Measurements from ENCODE around the gene OOSP2. TPM values are rescaled to one million over a fixed set of nuclear protein-coding genes. Genes with fewer than 3 reads are reported as not detected.

The OOSP2 gene
- not detected in 2 replicates for total RNA-seq (2022)
- not detected for Bru-seq, nascent RNA
- BruChase-seq, experiment 1, labeled RNA remaining after a 6-hour chase = not detected
- not detected for BruChase-seq, experiment 2, labeled RNA remaining after a 2-hour chase
- long read RNA-seq = 0 reads

- Mint-ChIP-seq H3K4me1 (ENCODE audit: insufficient read depth, unreplicated experiment) (no peaks in the 10 kb centered on the region), H3K4me3 (ENCODE audit: unreplicated experiment) (no peak within 1 kb of the TSS), H3K9me3 (ENCODE audit: unreplicated experiment) (no peaks in the 10 kb centered on the region), H3K36me3 (ENCODE audit: insufficient read depth, unreplicated experiment) (no peaks in the 10 kb centered on the region), H3K27ac (ENCODE audit: low read depth, unreplicated experiment) (no peak within 1 kb of the TSS), H3K27me3 (ENCODE audit: insufficient read depth, unreplicated experiment) (peaks cover 20% of the 10 kb centered on the region)
- POLR2A ChIA-PET = no interaction called here
- intact Hi-C loops (cut with micrococcal nuclease) = no loop called here
- CTCF ChIA-PET = no interaction called here
- BruUV-seq (replicated peaks) = no TSS peak
- TF ChIP-seq CTCF (IDR thresholded peaks at IDR 0.05; ENCODE audit: unreplicated experiment) = no peak
- no peak for DNase-seq (ENCODE audit: unreplicated experiment)
Measured at GRCh38 chr11:60040109-60040508, at the start of gene OOSP2. Gene OOSP2, plus strand, starts transcription at chr11:60040409. Its CDS starts 51 bp downstream, at chr11:60040460.

- TF ChIP-seq CTCF (IDR thresholded peaks at IDR 0.05; ENCODE audit: unreplicated experiment) = no peak
- Mint-ChIP-seq H3K9me3 (ENCODE audit: unreplicated experiment) (peaks cover 13% of the 10 kb centered on the region), H3K27ac (ENCODE audit: low read depth, unreplicated experiment) (no peak overlapping the region), H3K36me3 (ENCODE audit: insufficient read depth, unreplicated experiment) (no peaks in the 10 kb centered on the region), H3K27me3 (ENCODE audit: insufficient read depth, unreplicated experiment) (no peaks in the 10 kb centered on the region), H3K4me1 (ENCODE audit: insufficient read depth, unreplicated experiment) (no peaks in the 10 kb centered on the region), H3K4me3 (ENCODE audit: unreplicated experiment) (no peak overlapping the region)
- ChIA-PET CTCF (interaction anchor here (0.6 kb wide), 1 partner anchor 1914 kb away, joined by 3 read pairs; no protein-coding TSS in a partner anchor), POLR2A (no interaction called here)
- no TSS peak for BruUV-seq (replicated peaks)
- no peak for DNase-seq (ENCODE audit: unreplicated experiment)
- intact Hi-C loops (cut with micrococcal nuclease) = no loop called here
Measured at GRCh38 chr11:59990421-59990820, 49.8 kb upstream of the OOSP2 start.

- no peak overlapping the region for H3K27ac Mint-ChIP-seq (ENCODE audit: low read depth, unreplicated experiment)
- POLR2A ChIA-PET = no interaction called here
- CTCF ChIA-PET = no interaction called here
- BruUV-seq (replicated peaks) = no TSS peak
- no peaks in the 10 kb centered on the region for H3K27me3 Mint-ChIP-seq (ENCODE audit: insufficient read depth, unreplicated experiment)
- no peaks in the 10 kb centered on the region for H3K4me1 Mint-ChIP-seq (ENCODE audit: insufficient read depth, unreplicated experiment)
- H3K4me3 Mint-ChIP-seq (ENCODE audit: unreplicated experiment) = no peak overlapping the region
- peaks cover 13% of the 10 kb centered on the region for H3K9me3 Mint-ChIP-seq (ENCODE audit: unreplicated experiment)
- TF ChIP-seq CTCF (IDR thresholded peaks at IDR 0.05; ENCODE audit: unreplicated experiment) = no peak
- intact Hi-C loops (cut with micrococcal nuclease) = no loop called here
- no peaks in the 10 kb centered on the region for H3K36me3 Mint-ChIP-seq (ENCODE audit: insufficient read depth, unreplicated experiment)
- no peak for DNase-seq (ENCODE audit: unreplicated experiment)
Measured at GRCh38 chr11:59992425-59992824, 47.8 kb upstream of the OOSP2 start.

GRCh38 chr11:59997800-59998199 is 42.4 kb upstream of the OOSP2 start:
- POLR2A ChIA-PET = interaction anchor here (0.6 kb wide), 1 partner anchor 72 kb away, joined by 3 read pairs; no protein-coding TSS in a partner anchor
- Mint-ChIP-seq H3K9me3 (ENCODE audit: unreplicated experiment) (no peaks in the 10 kb centered on the region), H3K27me3 (ENCODE audit: insufficient read depth, unreplicated experiment) (peaks cover 5% of the 10 kb centered on the region), H3K4me1 (ENCODE audit: insufficient read depth, unreplicated experiment) (no peaks in the 10 kb centered on the region), H3K27ac (ENCODE audit: low read depth, unreplicated experiment) (no peak overlapping the region), H3K36me3 (ENCODE audit: insufficient read depth, unreplicated experiment) (no peaks in the 10 kb centered on the region), H3K4me3 (ENCODE audit: unreplicated experiment) (no peak overlapping the region)
- BruUV-seq (replicated peaks) = no TSS peak
- TF ChIP-seq CTCF (IDR thresholded peaks at IDR 0.05; ENCODE audit: unreplicated experiment) = no peak
- intact Hi-C loops (cut with micrococcal nuclease) = no loop called here
- CTCF ChIA-PET = interaction anchor here (0.7 kb wide), 2 partner anchors 11 to 483 kb away, joined by 3 to 6 read pairs; no protein-coding TSS in a partner anchor
- no peak for DNase-seq (ENCODE audit: unreplicated experiment)

All from MCF 10A (cell line).